Neural progenitor cell (in vitro differentiated cells): Measurements from ENCODE around the gene PCK2. TPM values are rescaled to one million over a fixed set of nuclear protein-coding genes. Genes with fewer than 3 reads are reported as not detected.

Experiments
- DNase-seq: peaks from one replicate; pipeline ENCODE4 v3.0.0-alpha.2; 2016; ENCODE audit warnings: low spot score
- H2AFZ ChIP-seq: fragments of 200-600 bp; sonication (generic); replicated peaks from 2 replicates; pipeline ENCODE4 v1.6.1; 2016; ENCODE audit warnings: antibody characterized with exemption
- H3F3A ChIP-seq: fragments of 200-600 bp; sonication (generic); 2 replicates; pipeline ENCODE4 v1.6.1; 2016; ENCODE audit warnings: antibody characterized with exemption, low read depth
- H3K27ac ChIP-seq: fragments of 200-600 bp; sonication (generic); 2 replicates; pipeline ENCODE4 v1.5.1; 2016; ENCODE audit warnings: mild to moderate bottlenecking
- H3K27me3 ChIP-seq: fragments of 200-600 bp; sonication (generic); 2 replicates; pipeline ENCODE4 v1.6.1; 2016; ENCODE audit warnings: mild to moderate bottlenecking, moderate library complexity
- H3K36me3 ChIP-seq: fragments of 200-600 bp; sonication (generic); 2 replicates; pipeline ENCODE4 v1.5.1; 2016
- H3K4me1 ChIP-seq: fragments of 200-600 bp; sonication (generic); 2 replicates; pipeline ENCODE4 v1.6.1; 2016; ENCODE audit warnings: mixed run types
- H3K4me2 ChIP-seq: fragments of 200-600 bp; sonication (generic); 2 replicates; pipeline ENCODE4 v1.6.1; 2016
- H3K4me3 ChIP-seq: fragments of 200-600 bp; sonication (generic); 2 replicates; pipeline ENCODE4 v1.5.1; 2016
- H3K79me2 ChIP-seq: fragments of 200-600 bp; sonication (generic); 2 replicates; pipeline ENCODE4 v1.6.1; 2016; ENCODE audit warnings: low read depth
- H3K9ac ChIP-seq: fragments of 200-600 bp; sonication (generic); 2 replicates; pipeline ENCODE4 v1.6.1; 2016
- H3K9me3 ChIP-seq: fragments of 200-600 bp; sonication (generic); 2 replicates; pipeline ENCODE4 v1.5.1; 2016; ENCODE audit warnings: low read depth
- H4K20me1 ChIP-seq: fragments of 200-600 bp; sonication (generic); 2 replicates; pipeline ENCODE4 v1.6.1; 2016; ENCODE audit warnings: low read depth
- H3K27ac Mint-ChIP-seq: 3 replicates; pipeline ENCODE4 v1.8.0; 2021; ENCODE audit warnings: mixed read lengths
- H3K27me3 Mint-ChIP-seq: 2 replicates; pipeline ENCODE4 v1.8.0; 2022; ENCODE audit warnings: low read depth, mild to moderate bottlenecking, inconsistent platforms, moderate library complexity, mixed read lengths; ENCODE audit not compliant: insufficient read depth
- H3K36me3 Mint-ChIP-seq: 3 replicates; pipeline ENCODE4 v1.8.0; 2021; ENCODE audit warnings: mixed read lengths
- H3K4me1 Mint-ChIP-seq: 3 replicates; pipeline ENCODE4 v1.8.0; 2021; ENCODE audit warnings: mixed read lengths
- H3K4me3 Mint-ChIP-seq: 3 replicates; pipeline ENCODE4 v1.8.0; 2021; ENCODE audit warnings: mild to moderate bottlenecking, moderate library complexity, mixed read lengths
- H3K9me3 Mint-ChIP-seq: 3 replicates; pipeline ENCODE4 v1.8.0; 2020; ENCODE audit warnings: mixed read lengths
- CTCF ChIP-seq: fragments of 200-600 bp; sonication (generic); IDR thresholded peaks from 2 replicates; pipeline ENCODE4 v1.5.1; 2017; ENCODE audit warnings: antibody characterized with exemption, mild to moderate bottlenecking
- EZH2 ChIP-seq: fragments of 200-600 bp; sonication (generic); IDR thresholded peaks from 2 replicates; pipeline ENCODE4 v1.6.1; 2017; ENCODE audit warnings: antibody characterized with exemption, mild to moderate bottlenecking, moderate library complexity
- EZH2phosphoT487 ChIP-seq: fragments of 200-600 bp; sonication (generic); IDR thresholded peaks from 2 replicates; pipeline ENCODE4 v1.6.1; 2017; ENCODE audit warnings: antibody characterized with exemption
- total RNA-seq: library from RNA; depleted of rRNA; stranded (reverse); fragments of >200 nt; gene quantifications from 2 replicates; pipeline ENCODE4 v1.2.3, GENCODE V29; 2015; ENCODE audit warnings: low replicate concordance

The PCK2 gene
- total RNA-seq, 1 donor from 2014 or later: 11.1 TPM

GRCh38 chr14:24064091-24064795, 29.9 kb upstream of the PCK2 start:
- Mint-ChIP-seq H3K27me3 (peaks cover 6% of the 10 kb centered on the region), H3K36me3 (no peaks in the 10 kb centered on the region), H3K4me1 (peaks cover 3% of the 10 kb centered on the region), H3K9me3 (no peaks in the 10 kb centered on the region), H3K4me3 (no peak overlapping the region), H3K27ac (no peak overlapping the region)
- Histone ChIP-seq H3K9ac (no peak overlapping the region), H3K36me3 (no peaks in the 10 kb centered on the region), H3K4me3 (no peak overlapping the region), H3K4me1 (no peaks in the 10 kb centered on the region), H3K27me3 (no peaks in the 10 kb centered on the region), H3K79me2 (no peaks in the 10 kb centered on the region), H3K4me2 (no peak overlapping the region), H2AFZ (no peak overlapping the region), H3F3A (no peaks in the 10 kb centered on the region), H3K27ac (no peak overlapping the region), H4K20me1 (no peaks in the 10 kb centered on the region), H3K9me3 (no peaks in the 10 kb centered on the region)
- DNase-seq: no peak
- TF ChIP-seq EZH2phosphoT487 (no peak), EZH2 (no peak), CTCF (no peak)

GRCh38 chr14:24064856-24065255, 29.3 kb upstream of the PCK2 start:
- H3K9me3 ChIP-seq: no peaks in the 10 kb centered on the region
- no peaks in the 10 kb centered on the region for H4K20me1 ChIP-seq
- Mint-ChIP-seq H3K4me1 (peaks cover 5% of the 10 kb centered on the region), H3K27me3 (peaks cover 6% of the 10 kb centered on the region), H3K4me3 (no peak overlapping the region), H3K9me3 (no peaks in the 10 kb centered on the region), H3K27ac (no peak overlapping the region), H3K36me3 (no peaks in the 10 kb centered on the region)
- no peak overlapping the region for H3K4me3 ChIP-seq
- H3K27ac ChIP-seq: no peak overlapping the region
- no peak overlapping the region for H3K4me2 ChIP-seq
- H3K79me2 ChIP-seq: no peaks in the 10 kb centered on the region
- H3K36me3 ChIP-seq: no peaks in the 10 kb centered on the region
- no peaks in the 10 kb centered on the region for H3F3A ChIP-seq
- H3K9ac ChIP-seq: no peak overlapping the region
- DNase-seq: no peak
- H3K4me1 ChIP-seq: no peaks in the 10 kb centered on the region
- H2AFZ ChIP-seq: no peak overlapping the region
- H3K27me3 ChIP-seq: no peaks in the 10 kb centered on the region
- TF ChIP-seq EZH2: no peak
- no peak for TF ChIP-seq CTCF
- no peak for TF ChIP-seq EZH2phosphoT487

GRCh38 chr14:24065408-24065807, 28.7 kb upstream of the PCK2 start:
- no peak overlapping the region for H3K4me3 Mint-ChIP-seq
- no peaks in the 10 kb centered on the region for H3K4me1 ChIP-seq
- no peak overlapping the region for H2AFZ ChIP-seq
- peaks cover 5% of the 10 kb centered on the region for H3K4me1 Mint-ChIP-seq
- H3K9me3 ChIP-seq: no peaks in the 10 kb centered on the region
- no peaks in the 10 kb centered on the region for H3K79me2 ChIP-seq
- no peak for TF ChIP-seq EZH2phosphoT487
- TF ChIP-seq CTCF: no peak
- TF ChIP-seq EZH2: no peak
- no peaks in the 10 kb centered on the region for H4K20me1 ChIP-seq
- H3K27ac Mint-ChIP-seq: no peak overlapping the region
- H3K36me3 ChIP-seq: no peaks in the 10 kb centered on the region
- no peak overlapping the region for H3K4me3 ChIP-seq
- no peak overlapping the region for H3K4me2 ChIP-seq
- H3K9me3 Mint-ChIP-seq: no peaks in the 10 kb centered on the region
- no peak overlapping the region for H3K27ac ChIP-seq
- H3K36me3 Mint-ChIP-seq: no peaks in the 10 kb centered on the region
- peaks cover 6% of the 10 kb centered on the region for H3K27me3 Mint-ChIP-seq
- no peak for DNase-seq
- H3K27me3 ChIP-seq: no peaks in the 10 kb centered on the region
- no peak overlapping the region for H3K9ac ChIP-seq
- H3F3A ChIP-seq: no peaks in the 10 kb centered on the region
